Keratinocyte (primary cell): ENCODE data around the gene NEDD8. TPM values are rescaled to one million over a fixed set of nuclear protein-coding genes. Genes with fewer than 3 reads are reported as not detected.

ENCODE experiments used
- DNase-seq: peaks from one replicate; pipeline ENCODE4 v3.0.0-alpha.2; 2011; ENCODE audit warnings: low read depth, missing footprints, low spot score
- FAIRE-seq: peaks from 2 replicates; lab custom pipeline; 2011; peaks lifted over from hg19 to GRCh38; lab: Jason Lieb, UNC
- H2AFZ ChIP-seq: 2 replicates; pipeline ENCODE4 v1.6.0; 2012; ENCODE audit warnings: low read length, control low read depth, inconsistent platforms; ENCODE audit not compliant: control insufficient read depth
- H3K27ac ChIP-seq: 2 replicates; pipeline ENCODE4 v1.5.1; 2011; ENCODE audit warnings: low read length; ENCODE audit not compliant: control insufficient read depth, insufficient read depth
- H3K27me3 ChIP-seq: 3 replicates; pipeline ENCODE4 v1.6.0; 2011; ENCODE audit warnings: low read length; ENCODE audit not compliant: control insufficient read depth, insufficient read depth; ENCODE audit errors: extremely low read depth
- H3K36me3 ChIP-seq, 2 experiments: 2 replicates in 1 of 2; 3 replicates in 1 of 2; pipeline ENCODE4 v1.5.1; 2011; ENCODE audit warnings: low read length in 2 of 2, mild to moderate bottlenecking in 1 of 2; ENCODE audit not compliant: control insufficient read depth in 2 of 2, insufficient read depth in 2 of 2; ENCODE audit errors: extremely low read depth in 1 of 2
- H3K4me1 ChIP-seq: 3 replicates; pipeline ENCODE4 v1.5.1; 2011; ENCODE audit warnings: low read length; ENCODE audit not compliant: control insufficient read depth, insufficient read depth; ENCODE audit errors: extremely low read depth
- H3K4me2 ChIP-seq: 3 replicates; pipeline ENCODE4 v1.6.0; 2011; ENCODE audit warnings: low read depth, low read length; ENCODE audit not compliant: control insufficient read depth, insufficient read depth; ENCODE audit errors: extremely low read depth
- H3K4me3 ChIP-seq, 3 experiments: fragments of 200-600 bp in 1 of 3; sonication (generic) in 1 of 3; 2 replicates in 2 of 3; 3 replicates in 1 of 3; pipeline ENCODE4 v1.5.1; 2011 to 2016; ENCODE audit warnings: low read length in 3 of 3, mild to moderate bottlenecking in 3 of 3, control low read depth in 2 of 3, inconsistent platforms in 1 of 3, low read depth in 1 of 3, mixed read lengths in 1 of 3, mixed run types in 1 of 3, moderate library complexity in 1 of 3; ENCODE audit not compliant: control insufficient read depth in 2 of 3, insufficient read depth in 2 of 3; ENCODE audit errors: extremely low read depth in 1 of 3
- H3K79me2 ChIP-seq: 2 replicates; pipeline ENCODE4 v1.6.0; 2012; ENCODE audit warnings: low read length; ENCODE audit not compliant: control insufficient read depth, insufficient read depth
- H3K9ac ChIP-seq: 3 replicates; pipeline ENCODE4 v1.6.0; 2011; ENCODE audit warnings: low read length; ENCODE audit not compliant: control insufficient read depth, insufficient read depth; ENCODE audit errors: extremely low read depth
- H3K9me1 ChIP-seq: 3 replicates; pipeline ENCODE4 v1.6.0; 2011; ENCODE audit warnings: low read length; ENCODE audit not compliant: control insufficient read depth, insufficient read depth; ENCODE audit errors: extremely low read depth
- H3K9me3 ChIP-seq: 2 replicates; pipeline ENCODE4 v1.5.1; 2012; ENCODE audit warnings: low read depth, low read length; ENCODE audit not compliant: control insufficient read depth
- H4K20me1 ChIP-seq: 3 replicates; pipeline ENCODE4 v1.6.0; 2011; ENCODE audit warnings: low read length; ENCODE audit not compliant: control insufficient read depth, insufficient read depth; ENCODE audit errors: extremely low read depth
- EZH2 ChIP-seq: IDR thresholded peaks from one replicate; pipeline ENCODE4 v1.6.1; 2012; ENCODE audit warnings: inconsistent platforms, mild to moderate bottlenecking, low read length, moderate library complexity
- dilution Hi-C: fragments of 300-500 bp; cut with MboI; formaldehyde crosslinking; loops from one replicate; pipeline ENCODE4 v1.7.0; 2020; ENCODE audit warnings: low sequenced_read_pairs; ENCODE audit not compliant: extremely low pct_ligation_motif_present
- polyA plus RNA-seq, 5 experiments: library from polyadenylated mRNA; depleted of rRNA in 3 of 5; stranded (reverse) in 3 of 5; stranded (forward) in 1 of 5; unstranded in 1 of 5; fragments of >200 nt; gene quantifications; 1 replicate in 1 of 5; 2 replicates in 3 of 5; 3 replicates in 1 of 5; pipeline versions ENCODE4 v1.2.1 to v1.2.3, GENCODE V29; 2011 to 2012; ENCODE audit warnings: missing spikeins in 2 of 5, low read depth in 1 of 5, low replicate concordance in 1 of 5
- TF ChIP-seq, protein P1 (sequence below), 3 experiments: IDR thresholded peaks in 1 of 3; conservative IDR thresholded peaks in 1 of 3; optimal IDR thresholded peaks in 1 of 3; 2 replicates in 2 of 3; 3 replicates in 1 of 3; pipeline versions ENCODE3 to v1.5.1; 2011; ENCODE audit warnings: low read length in 3 of 3, mild to moderate bottlenecking in 3 of 3, moderate library complexity in 2 of 3, control low read depth in 1 of 3, inconsistent platforms in 1 of 3; ENCODE audit not compliant: insufficient read depth in 2 of 3; ENCODE audit errors: extremely low read depth in 1 of 3

NEDD8 gene
- polyA plus RNA-seq, 1 donor (not counting 4 experiments of a cell fraction or from before 2014, with no cell fraction given): 509 TPM

DNA sequence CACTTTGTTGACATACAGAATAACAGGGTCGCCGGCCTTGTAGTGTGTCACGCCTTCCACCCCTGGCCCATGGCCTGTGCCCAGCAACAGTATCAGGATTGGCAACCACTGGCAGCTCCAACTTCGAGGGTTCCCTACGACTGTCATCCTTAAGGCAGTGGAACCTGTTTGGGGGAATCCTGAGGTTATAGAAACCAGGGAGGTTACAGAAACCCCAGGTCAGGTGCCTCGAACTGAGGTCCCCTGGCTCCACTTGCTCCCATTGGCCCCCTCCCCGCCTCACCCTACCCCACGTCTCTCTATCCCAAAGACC is 37.3 kb downstream of the NEDD8 start:
- H3K36me3 ChIP-seq: peaks cover 12 to 21% of the 10 kb centered on the region in 2 experiments
- FAIRE-seq (no peak), DNase-seq (no peak)
- peak overlapping the region; percentile 83 to 98 (median 96) for H3K4me3 ChIP-seq
- H3K27me3 ChIP-seq: no peaks in the 10 kb centered on the region
- H3K27ac ChIP-seq: peak overlapping the region; percentile 96
- H3K9me3 ChIP-seq: no peaks in the 10 kb centered on the region
- H3K4me2 ChIP-seq: peak overlapping the region; percentile 98
- H3K79me2 ChIP-seq: peaks cover 49% of the 10 kb centered on the region
- no peaks in the 10 kb centered on the region for H4K20me1 ChIP-seq
- H3K9me1 ChIP-seq: no peaks in the 10 kb centered on the region
- no peak for TF ChIP-seq EZH2
- TF ChIP-seq, protein P1, sequence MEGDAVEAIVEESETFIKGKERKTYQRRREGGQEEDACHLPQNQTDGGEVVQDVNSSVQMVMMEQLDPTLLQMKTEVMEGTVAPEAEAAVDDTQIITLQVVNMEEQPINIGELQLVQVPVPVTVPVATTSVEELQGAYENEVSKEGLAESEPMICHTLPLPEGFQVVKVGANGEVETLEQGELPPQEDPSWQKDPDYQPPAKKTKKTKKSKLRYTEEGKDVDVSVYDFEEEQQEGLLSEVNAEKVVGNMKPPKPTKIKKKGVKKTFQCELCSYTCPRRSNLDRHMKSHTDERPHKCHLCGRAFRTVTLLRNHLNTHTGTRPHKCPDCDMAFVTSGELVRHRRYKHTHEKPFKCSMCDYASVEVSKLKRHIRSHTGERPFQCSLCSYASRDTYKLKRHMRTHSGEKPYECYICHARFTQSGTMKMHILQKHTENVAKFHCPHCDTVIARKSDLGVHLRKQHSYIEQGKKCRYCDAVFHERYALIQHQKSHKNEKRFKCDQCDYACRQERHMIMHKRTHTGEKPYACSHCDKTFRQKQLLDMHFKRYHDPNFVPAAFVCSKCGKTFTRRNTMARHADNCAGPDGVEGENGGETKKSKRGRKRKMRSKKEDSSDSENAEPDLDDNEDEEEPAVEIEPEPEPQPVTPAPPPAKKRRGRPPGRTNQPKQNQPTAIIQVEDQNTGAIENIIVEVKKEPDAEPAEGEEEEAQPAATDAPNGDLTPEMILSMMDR (optimal IDR thresholded peaks at IDR 0.05 in 1 of 3, IDR thresholded peaks at IDR 0.05 in 1 of 3, conservative IDR thresholded peaks at IDR 0.05 in 1 of 3; ENCODE audit: extremely low read depth in 1 of 3, insufficient read depth in 2 of 3, low read length in 3 of 3): no peak
- H3K9ac ChIP-seq: peak overlapping the region; percentile 98
- peak overlapping the region; percentile 90 for H2AFZ ChIP-seq
- H3K4me1 ChIP-seq: peaks cover 15% of the 10 kb centered on the region
- dilution Hi-C loops: no loop called here

DNA sequence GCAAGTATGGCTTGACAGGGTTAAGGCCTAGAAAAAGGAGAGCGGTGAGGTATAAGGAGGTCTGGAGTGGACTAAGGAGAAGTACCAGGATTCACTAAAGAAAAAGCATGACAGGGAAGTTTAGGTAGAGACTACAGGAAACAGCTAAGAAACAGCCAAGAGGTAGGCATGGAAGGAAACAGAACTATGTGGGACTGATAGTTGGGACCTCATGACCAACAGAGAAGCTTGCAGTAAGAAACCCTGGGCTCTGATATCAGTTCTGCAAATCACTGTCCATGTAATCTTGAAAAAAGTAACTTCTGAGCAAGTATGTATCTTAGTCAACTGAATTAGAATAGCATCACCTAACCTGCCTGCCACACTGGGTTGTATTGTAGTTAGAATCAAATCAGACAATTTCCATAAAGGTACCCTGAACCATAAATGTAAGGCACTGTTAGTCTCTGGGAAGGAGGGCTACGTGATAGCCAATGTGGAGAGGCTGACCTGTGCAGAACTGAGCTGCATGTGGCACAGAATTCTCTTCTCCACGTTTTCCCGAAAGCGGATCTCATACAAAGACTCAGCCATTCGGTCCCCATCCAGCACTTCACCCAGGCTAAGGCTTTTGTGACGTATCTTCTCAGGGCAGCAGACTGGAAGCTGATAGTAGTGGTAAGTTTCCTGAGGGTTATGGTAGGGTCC is 37.8 kb downstream of the NEDD8 start:
- DNase-seq (no peak), FAIRE-seq (no peak)
- dilution Hi-C loops: no loop called here
- no peaks in the 10 kb centered on the region for H3K27me3 ChIP-seq
- peaks cover 15 to 21% of the 10 kb centered on the region in 2 experiments for H3K36me3 ChIP-seq
- peak overlapping the region; percentile 83 to 98 (median 96) for H3K4me3 ChIP-seq
- H3K79me2 ChIP-seq: peaks cover 49% of the 10 kb centered on the region
- TF ChIP-seq EZH2: no peak
- peak overlapping the region; percentile 98 for H3K4me2 ChIP-seq
- no peak overlapping the region for H2AFZ ChIP-seq
- H3K27ac ChIP-seq: no peak overlapping the region
- no peaks in the 10 kb centered on the region for H3K9me1 ChIP-seq
- no peaks in the 10 kb centered on the region for H4K20me1 ChIP-seq
- H3K9me3 ChIP-seq: no peaks in the 10 kb centered on the region
- H3K9ac ChIP-seq: peak overlapping the region; percentile 98
- H3K4me1 ChIP-seq: peaks cover 15% of the 10 kb centered on the region
